GM18505 (cell line): Measurements from ENCODE around the gene AUH.

ENCODE experiments used
- ATAC-seq: cut with Tn5 transposase; IDR thresholded peaks from one replicate; pipeline ENCODE4 v1.9.1; 2021; ENCODE audit not compliant: unreplicated experiment
- POLR2A ChIP-seq: IDR thresholded peaks from 4 replicates; pipeline ENCODE4 v1.6.1; 2011; ENCODE audit warnings: borderline replicate concordance; ENCODE audit not compliant: insufficient read depth, insufficient read length; ENCODE audit errors: extremely low read depth

The AUH gene

DNA sequence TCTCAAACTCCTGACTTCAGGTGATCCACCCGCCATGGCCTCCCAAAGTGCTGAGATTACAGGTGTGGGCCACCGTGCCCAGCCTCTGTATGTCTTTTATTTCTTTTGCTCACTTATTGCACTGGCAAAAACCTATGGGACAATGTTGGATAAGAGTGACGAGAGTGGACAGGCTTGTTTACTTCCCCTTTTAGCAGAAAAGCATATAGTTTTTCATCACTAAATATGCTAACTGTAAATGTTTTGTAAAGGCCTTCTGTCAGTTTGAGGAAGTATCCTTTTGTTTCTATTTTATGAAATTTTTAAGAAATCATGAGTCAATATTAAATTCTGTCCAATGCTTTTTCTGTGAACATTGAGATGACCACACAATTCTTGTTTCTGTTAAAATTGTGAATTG is 103.3 kb downstream of the AUH start:
- ATAC-seq, result no peak

DNA sequence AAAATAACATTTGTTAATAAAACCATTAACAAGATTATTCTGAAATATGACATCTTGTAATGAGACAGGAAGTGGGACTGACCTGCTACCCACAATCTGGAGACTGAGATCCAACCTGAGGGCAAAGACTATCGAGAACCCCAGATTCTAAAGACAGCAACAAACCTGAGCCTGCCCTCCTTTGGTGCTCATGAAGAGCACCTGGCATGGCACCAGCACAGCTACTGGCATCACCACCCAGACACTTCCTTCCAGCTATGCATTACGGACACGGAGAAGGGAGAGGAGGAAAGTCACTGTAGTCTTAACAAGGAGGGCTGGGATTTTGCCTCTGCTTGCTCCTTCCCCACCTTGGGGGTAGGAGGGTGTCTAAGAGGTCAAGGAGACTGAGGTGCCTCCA is 105.5 kb downstream of the AUH start:
- no peak for TF ChIP-seq POLR2A
- no peak for ATAC-seq

More for the DNA sequence above, 103.3 kb downstream of the AUH start:
- no peak for TF ChIP-seq POLR2A

DNA sequence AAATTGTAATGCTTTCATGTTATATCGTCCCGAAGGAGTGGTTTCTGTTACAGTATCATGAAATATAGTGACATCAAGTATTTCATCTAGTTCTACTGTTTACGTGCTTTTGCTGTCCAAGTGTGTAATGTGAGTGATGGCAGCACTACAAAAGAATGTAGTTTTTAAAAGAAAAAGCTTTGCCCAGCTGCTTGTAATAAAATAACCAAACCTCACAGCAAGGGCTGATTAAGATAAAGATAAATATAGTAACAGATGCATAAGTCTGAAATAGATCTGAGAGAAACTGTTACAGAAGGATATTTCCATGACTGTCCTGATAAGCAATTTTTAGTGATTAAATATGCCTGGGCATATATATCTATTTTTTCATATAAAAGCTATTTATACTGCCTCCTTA is 106.4 kb downstream of the AUH start:
- ATAC-seq, result no peak
- no peak for TF ChIP-seq POLR2A

DNA sequence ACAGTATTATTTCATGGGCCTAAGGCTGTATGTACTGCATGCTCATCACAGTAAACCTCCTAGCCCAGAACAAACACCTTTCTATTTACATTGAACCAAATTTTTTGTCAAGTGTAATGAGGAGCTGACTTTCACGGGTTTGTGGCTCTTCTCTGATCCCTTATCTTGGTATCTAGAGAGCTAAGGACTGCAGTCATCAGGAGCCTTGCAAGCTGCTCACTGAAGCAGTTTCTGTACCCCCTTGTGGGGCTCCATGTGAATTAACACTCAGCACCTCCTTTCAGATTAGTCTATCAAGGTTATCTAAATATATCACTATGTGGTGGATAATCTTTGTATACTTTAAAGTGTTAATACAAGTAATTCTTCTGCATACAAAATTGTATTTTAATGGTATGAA is 108.2 kb downstream of the AUH start:
- no peak for TF ChIP-seq POLR2A
- no peak for ATAC-seq

DNA sequence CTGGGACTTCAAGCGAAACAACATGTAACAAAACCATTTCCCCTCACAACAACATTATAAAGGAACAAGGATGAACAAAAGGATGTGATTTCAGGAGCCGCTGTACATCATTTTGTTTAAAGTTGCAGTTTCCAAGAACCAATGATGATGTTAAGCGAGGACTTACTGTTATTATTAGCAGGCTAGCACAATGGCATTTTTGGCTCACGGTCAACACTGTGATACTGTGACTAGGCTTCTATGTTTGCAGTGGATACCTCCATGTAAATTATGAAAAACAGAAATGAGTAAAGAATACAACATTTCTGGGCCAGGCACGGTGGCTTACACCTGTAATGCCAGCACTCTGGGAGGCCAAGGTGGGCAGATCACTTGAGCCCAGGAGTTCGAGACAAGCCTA is 113.0 kb downstream of the AUH start:
- TF ChIP-seq POLR2A, result no peak
- no peak for ATAC-seq

DNA sequence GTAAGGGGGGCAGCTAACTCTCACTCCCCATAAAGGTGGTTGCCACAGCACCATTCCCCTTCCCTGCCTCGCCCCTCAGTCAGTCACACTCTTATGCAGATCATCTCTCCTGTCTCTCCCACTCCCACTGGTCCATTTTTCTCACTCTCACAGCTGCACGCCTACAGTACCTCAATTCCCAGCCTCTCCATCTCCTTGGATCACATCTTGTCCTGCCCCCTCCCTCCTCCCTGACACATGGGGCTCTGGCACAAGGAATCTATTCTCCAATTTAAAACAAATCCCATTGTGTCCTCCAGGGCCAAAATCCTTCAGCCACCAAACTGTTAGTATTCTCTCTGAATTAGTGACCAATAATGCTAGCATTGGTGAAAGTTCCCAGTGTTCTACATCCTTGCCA is 114.4 kb downstream of the AUH start:
- no peak for ATAC-seq
- TF ChIP-seq POLR2A, result no peak

DNA sequence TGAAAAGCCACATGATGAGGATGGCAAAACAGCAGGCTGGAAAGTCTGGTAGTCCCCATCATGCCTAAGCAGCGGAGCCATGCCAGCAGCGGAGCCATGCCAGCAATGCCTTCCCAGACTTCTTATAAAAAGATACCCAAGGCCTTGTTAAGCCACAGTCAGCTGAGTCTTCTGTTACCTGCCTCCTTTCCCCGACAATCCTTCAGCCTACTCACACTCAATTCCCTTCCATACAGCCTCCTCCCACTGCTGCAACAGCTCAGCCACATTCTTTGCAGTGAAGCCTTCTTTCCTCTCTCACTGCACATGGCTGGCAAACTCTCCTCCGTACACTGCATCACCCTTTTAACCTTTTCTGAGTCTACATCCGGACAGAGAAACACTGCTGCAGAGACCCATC is 114.9 kb downstream of the AUH start:
- no peak for ATAC-seq
- TF ChIP-seq POLR2A, result no peak

DNA sequence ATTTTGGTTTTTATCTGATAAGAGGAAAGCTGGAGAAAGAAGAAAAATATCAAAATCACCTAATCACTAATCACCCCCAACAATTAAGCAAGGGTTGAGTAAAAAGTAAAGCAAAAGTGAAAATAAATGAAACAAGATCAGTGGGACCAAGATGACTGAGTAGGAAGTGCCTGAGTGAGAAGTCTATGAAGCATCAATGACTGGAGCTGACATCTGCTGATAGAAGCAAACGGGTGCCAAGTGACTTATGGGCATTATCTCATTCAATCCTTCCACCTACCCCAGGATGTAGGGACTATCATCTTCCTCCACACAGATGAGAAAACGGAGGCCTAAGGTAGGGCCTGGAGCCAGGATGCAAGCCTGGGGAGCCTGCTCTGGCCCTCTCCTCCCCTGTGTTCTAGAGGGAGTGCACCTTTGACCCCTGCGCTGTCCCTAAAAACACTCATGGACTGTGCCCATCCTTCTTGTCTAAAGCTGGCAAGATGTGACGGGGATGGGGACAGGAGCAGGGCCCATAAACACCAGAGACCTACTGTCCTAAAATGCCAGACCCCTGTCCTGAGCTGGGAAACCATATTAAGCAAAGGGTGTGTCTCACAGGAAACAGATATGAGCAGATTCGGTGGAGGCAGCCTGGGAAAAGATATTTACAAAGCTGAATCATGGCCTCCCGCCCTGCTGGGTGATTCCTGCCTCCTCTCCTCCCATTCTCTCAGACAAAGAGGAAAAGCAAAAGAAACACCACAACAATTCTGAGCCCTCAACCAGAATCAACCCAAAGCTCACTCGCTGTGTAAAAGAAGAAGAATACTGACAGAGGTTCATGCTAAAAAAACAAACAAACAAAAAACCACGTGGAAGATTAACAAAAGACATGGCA is 116.0 kb downstream of the AUH start:
- no peak for TF ChIP-seq POLR2A
- ATAC-seq, result no peak

DNA sequence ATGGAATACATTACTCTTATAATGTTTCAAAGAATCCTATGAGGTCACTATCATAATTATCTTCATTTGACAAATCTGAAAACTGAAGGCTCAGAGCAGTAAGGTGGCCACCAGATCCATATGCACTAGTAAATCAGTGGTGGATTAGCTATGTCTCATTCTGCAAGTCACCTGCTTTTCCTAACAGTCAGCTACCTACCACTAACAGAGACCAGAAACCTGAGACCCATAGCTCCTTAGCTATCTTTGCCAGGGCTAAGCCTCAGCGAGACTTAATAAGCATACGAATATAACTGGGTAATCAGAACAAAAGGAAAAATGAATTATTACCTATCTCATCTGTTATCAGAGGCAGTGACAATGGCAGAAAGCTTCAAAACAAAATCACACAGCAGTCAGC is 118.7 kb downstream of the AUH start:
- ATAC-seq, result no peak

DNA sequence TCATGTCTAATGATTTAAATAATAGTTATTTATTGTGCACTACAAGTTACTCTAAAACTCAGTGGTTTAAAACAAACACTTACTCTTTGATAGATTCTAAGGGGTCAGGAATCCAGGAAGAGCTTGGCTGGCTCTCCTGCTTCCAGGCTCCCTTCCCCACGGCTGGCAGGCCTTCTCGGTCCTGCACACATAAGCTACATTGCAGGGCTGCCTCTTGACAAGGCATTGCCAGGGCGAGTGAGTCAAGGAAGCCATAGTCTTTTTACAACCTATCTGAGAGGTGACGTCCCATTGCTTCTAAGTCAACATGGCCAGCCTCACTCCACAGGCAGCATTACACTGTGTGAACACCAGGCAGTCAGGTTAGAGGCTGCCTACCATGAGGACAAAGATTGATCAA is 119.8 kb downstream of the AUH start:
- TF ChIP-seq POLR2A, result no peak
- ATAC-seq, result no peak

More for the DNA sequence above, 118.7 kb downstream of the AUH start:
- TF ChIP-seq POLR2A, result no peak

DNA sequence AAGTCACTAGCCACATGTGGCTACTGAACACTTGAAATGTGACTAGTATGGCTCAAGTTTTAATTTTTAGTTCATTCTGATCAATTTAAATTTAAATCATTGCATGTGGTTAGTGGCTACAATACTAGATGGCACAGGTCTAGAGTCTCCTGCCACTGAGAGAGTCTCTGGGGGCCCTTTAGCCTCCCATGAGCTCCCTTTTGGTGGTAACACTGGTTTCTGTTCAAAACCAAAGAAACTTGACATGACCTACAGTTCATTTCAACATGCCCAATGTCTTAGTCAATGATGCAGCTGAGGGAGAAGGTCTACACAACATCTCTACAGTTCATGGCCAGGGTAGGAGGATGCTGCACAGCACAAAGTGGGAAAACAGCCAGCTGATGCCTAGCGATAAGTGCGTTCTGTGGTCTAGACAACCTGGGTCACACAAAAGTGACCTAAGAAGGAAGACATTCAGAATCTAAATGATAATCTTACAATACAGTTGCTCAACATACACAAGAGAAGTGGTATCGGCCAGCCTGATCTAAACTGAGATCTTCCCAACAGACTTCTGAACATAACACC is 121.0 kb downstream of the AUH start:
- no peak for ATAC-seq
- TF ChIP-seq POLR2A, result no peak

DNA sequence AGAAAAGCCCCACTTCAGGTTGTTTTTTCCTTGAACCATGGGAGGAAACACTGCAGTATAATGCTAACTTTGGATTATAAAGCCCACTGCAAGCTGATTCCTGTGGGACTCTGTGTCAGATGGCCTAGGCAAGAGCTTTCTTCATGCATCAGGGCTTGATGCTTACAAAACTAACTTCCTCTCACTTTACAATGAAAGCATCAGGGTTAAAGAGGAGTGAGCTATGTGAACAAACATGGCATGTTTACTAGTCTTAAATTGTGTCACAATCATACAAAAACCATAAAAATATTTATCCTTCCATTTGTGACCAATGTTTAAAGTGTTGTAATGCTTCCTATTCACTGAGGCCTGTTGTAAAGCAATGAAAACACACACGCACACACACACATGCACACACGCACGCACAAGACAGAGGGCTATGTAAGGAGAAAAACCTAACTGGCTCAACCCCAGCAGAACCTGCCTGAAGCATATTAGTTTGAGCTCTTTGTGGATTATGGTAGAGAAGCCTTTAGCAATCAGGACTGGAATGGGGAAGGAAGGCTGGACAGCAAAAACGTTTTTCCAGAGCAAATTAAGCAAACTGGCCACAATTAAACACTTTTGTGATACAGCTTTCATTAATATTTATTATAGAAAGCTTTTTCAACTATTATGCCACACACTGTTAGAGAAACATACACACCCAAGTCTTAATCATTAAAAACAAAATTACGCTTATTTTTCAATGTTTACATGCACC is 122.2 kb downstream of the AUH start:
- no peak for ATAC-seq
- TF ChIP-seq POLR2A, result no peak

DNA sequence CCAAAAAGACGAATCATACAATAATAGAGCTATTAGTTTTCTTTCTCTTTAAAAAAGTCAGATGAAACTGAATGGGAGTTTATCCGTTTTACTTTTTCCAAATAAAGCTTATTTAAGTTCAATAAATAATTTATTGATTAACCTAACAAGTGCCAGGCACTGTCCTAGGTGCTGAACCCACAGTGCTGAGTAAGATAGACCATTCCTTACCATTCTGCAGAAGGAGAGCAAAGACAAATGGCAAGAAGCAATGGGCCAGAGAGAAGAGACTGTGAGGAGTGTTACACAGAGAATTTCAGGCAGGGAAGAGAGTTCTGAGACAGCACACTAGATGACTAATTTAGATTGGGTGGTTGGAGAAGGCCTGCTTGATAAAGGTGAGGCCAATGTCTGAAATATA is 127.2 kb downstream of the AUH start:
- no peak for TF ChIP-seq POLR2A
- ATAC-seq, result no peak

DNA sequence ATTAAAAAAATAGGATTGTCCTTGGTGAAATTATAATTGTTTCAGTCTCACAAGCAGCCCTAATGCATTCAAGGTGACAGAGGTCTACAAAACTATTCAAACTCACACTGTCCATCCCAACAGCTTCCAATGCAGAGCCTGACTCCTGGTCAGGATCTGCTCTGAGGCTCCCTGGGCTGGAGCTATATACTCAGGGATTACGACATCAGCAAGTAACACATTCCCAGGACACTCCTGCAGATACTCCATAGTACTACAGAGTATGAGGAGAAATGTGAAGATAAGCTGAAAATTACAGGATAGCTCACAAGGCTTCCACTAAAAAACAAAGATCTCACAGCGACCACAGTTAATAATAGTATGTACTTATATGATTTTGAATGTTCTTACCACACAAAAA is 130.1 kb downstream of the AUH start:
- ATAC-seq, result no peak
- no peak for TF ChIP-seq POLR2A
